IPS-NIHi7 (cell line): ENCODE data around the gene MYPOP.
"Not testable (repeated sequence)": the region's sequence is repeated elsewhere in the genome, so short reads cannot be mapped to it uniquely, and the experiment has no call there.

Experiments used
- DNase-seq: peaks from one replicate; pipeline ENCODE4 v3.0.0; 2012; ENCODE audit warnings: mixed read lengths; ENCODE audit errors: extremely low spot score

MYPOP gene

DNA sequence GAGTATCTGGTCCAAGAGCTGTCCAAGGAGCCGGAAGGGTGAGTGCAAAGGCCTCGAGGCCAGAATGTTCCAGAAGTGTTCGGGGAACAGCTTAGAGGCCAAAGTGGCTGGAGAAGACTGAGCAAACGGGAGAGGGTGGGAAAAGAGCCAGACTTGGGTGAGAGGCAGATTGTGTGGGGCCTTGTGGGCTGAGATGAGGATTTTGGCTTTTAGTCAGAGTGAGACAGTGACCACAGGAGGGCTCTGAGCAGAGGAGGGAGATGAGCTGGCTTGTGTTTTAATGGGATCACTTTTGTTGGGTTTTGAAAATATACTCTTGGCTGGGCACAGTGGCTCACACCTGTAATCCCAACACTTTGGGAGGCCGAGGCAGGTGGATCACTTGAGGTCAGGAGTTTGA is 6.5 kb upstream of the MYPOP start:
- no peak for DNase-seq

DNA sequence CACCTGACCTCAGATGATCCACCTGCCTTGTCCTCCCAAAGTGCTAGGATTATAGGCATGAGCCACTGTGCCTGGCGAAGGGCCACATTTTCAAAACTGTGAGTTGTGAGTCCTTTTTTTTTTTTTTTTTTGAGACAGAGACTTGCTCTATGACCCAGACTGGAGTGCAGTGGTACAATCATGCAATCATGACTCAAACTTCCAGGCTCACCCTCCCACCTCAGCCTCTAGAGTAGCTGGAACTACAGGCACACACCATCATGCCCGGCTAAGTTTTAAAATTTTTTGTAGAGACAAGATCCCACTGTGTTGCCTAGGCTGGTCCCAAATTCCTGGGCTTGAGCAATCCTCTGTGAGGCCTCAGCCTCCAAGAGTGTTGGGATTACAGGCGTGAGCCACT is 3.8 kb upstream of the MYPOP start:
- no peak for DNase-seq

DNA sequence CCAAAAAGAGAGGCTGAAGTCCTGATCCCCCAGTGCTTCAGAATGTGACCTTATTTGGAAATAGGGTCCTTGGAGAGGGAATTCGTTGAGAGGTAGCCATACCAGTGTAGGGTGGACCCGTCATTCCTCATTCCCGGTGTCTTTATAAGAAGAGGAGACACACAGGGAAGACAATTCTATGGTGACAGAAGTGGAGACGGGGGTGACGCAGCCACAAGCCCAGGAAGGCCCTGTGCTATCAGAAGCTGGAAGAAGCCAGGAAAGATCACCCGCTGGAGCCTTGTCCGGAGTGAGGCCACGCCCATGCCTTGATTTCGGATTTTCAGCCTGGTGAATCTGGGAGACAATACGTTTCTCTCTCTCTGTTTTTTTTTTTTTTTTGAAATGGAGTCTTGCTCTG is 2.6 kb upstream of the MYPOP start:
- DNase-seq, result no peak

DNA sequence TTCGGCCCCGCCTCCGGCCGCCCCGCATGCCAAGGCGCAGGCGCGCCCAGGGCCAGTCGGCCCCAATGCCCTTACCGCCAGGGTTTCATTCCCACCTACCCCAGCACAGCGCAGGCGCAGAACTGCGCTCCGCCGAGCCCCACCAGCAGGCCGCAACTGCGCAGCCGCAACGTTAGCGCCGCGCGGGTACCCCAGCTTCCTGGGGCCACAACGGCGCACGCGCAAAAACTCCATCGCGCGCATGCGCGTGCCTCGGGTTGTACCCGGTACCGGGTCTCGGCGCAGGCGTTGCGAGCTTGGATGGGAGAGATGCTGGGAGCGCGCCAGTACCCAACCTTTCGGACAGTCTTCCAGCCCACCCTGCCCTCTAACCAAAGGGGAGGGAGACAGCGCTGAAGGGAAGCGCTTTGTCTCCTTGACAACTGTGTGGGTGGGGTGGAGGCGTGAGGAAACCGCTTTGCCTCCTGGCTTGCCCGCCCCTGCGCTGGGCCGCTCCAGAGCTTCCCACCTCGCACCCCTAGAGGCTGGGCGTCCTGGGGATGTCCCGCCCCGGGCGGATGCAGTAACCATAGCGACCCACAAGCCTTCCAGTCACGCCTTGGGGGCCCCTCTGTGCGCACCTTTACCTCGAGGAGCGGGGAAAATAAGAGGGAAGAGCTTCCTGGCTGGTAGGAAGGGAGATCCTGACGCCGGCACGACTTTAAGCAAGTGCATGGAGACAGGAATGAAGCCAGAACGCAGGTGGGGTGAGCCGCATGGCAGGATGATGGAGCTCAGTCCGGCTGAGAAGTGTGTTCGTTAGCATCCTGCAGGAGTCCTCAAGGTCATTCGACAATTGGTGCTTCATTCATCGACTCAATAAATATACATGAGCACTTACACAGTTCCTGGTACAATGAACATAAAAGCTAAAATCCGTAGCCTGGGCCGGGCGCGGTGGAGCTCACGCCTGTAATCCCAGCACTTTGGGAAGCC is 525 bp upstream of the MYPOP start:
- peak; percentile 100 for DNase-seq

DNA sequence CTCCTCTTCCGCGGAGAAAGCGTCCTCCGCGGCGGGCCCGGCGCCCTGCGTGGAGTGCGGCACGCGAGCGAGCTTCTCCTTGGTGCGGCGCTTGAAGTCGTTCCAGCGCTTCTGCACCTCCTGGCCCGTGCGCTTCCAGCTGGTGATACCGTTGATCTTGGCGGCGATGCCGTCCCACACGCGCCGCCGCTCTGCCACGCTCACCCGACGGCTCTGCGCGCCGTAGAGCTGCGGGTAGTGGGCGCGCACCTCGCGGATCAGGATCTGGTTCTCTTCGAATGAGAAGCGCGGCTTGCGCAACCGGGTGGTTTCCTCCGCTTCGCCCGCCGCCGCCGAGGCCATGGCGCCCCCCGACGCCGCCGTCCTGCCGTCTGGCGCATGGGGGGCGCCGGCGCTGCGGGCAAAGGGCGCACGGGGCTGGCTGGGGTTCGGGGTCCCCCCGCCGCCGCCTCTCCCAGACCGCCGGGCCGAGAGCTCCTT is 941 bp downstream of the MYPOP start:
- no peak for DNase-seq

DNA sequence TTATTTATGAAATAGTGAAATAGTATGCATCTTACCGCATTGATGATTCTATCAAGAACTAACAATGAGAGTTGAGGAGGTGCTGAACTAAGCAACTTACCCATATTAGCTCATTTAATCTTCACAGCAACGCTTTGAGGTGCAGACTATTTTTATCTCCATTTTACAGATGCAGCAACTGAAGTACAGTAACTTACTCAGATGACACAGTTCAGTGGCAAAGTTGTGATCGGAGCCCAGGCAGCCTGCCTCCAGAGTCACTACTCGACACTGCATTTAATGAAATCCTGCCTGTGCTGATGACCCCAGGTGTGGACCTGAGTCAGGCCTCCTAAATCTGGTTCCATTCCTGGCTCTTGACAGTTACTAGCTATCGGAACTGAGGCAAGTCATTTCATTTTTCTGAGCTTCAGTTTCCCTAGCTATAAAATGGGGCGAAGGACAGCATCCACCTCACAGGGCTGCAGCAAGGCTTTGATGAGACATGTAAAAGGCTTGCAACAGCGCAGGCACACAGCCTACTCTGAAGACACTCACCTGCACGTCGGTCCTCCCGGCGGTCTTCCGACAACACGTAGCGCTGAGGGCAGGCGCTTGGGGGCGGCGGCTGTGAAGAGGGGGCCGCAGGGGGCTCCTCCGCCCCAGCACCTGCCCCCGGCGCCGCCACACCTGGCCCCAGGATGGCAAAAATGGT is 1.5 kb downstream of the MYPOP start:
- no peak for DNase-seq

DNA sequence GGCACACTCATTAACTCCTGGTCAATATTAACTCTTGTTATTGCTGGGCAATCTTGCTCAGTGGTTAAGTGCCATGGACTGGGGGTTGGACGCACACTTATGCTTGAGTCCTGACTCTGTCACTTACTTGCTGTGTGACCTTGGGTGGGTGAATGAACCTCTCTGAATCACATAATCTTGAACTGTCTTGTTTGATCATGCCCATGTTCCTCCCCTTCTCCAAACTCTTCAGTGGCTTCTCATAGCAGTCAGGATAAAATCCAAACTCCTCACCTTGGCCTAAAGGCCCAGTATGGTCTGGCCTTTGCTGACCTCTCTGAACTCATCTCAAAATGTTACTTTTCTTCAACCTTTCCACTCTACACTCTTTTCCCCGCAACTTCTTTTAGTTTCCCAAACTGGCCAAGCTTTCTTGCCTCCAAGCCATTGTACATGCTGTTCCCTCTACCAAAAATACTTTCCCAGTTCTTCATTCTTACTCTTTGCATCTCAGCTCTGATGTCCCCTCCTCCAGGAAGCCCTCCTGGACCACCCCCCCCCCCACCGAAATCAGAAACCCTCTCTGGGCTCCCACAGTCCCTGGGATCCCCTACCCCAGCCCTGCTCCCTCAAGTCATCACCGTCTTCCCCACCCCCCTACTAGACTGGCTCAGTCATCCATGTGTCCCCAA is 2.4 kb downstream of the MYPOP start:
- no peak for DNase-seq

DNA sequence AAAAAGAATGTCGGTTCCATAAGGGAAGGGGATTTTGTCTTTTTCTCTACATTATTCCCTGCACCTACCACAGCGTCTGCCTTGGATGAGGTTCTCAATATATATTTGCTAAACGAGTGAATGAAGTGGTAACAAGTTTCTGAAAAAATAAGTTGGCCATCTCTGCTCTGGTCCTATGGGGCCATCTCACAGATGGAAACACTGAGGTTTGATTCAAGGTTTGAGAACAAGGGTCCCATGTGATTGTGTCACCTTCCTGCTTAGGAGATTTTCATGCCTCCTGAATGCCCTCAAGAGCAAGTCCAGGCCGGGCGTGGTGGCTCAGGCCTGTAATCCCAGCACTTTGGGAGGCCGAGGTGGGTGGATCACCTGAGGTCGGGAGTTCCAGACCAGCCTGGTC is 3.2 kb downstream of the MYPOP start:
- DNase-seq, result no peak

DNA sequence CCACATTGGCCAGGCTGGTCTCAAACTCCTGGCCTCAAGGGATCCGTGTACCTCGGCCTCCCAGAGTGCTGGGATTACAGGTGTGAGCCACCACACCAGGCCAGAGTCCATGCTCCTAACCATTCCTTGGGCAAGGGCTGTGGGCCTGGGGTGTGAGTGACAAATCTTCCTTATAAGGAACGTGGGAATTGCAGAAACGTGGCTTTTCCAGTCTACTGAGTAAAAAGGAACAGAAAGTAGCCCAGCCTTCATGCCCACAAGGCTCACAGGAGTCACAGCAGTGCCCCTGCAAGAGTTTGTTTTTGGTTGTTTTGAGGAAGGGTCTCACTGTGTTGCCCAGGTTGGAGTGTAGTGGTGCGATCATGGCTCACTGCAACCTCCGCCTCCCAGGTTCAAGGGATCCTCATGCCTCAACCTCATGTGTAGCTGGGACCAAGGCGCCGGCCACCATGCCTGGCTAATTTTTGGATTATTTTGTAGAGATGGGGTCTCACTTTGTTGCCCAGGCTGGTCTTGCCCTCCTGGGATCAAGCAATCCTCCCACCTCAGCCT is 5.1 kb downstream of the MYPOP start:
- DNase-seq, result no peak

DNA sequence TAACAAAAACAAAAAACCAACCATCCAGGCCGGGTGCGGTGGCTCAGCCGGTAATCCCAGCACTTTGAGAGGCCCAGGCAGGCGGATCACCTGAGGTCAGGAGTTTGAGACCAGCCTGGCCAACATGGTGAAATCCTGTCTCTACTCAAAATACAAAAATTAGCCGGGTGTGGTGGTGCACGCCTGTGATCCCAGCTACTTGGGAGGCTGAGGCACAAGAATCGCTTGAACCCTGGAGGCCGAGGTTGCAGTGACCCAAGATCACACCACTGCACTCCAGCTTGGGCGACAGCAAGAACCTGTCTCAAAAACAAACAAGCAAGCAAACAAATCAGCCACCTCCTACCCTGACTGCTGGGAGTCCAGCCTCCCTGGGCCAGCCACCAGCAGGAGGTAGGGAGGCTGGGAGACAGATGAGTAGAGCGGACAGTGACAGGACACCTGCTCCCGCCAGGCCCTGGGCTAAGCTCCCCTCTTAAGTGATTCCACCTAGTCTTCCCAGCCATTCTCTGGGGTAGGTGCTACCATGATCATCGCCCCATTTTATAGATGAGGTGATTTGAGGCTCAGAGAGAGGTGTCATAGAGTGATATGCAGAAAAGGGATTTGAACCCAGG is 6.3 kb downstream of the MYPOP start:
- not testable (repeated sequence) for DNase-seq

DNA sequence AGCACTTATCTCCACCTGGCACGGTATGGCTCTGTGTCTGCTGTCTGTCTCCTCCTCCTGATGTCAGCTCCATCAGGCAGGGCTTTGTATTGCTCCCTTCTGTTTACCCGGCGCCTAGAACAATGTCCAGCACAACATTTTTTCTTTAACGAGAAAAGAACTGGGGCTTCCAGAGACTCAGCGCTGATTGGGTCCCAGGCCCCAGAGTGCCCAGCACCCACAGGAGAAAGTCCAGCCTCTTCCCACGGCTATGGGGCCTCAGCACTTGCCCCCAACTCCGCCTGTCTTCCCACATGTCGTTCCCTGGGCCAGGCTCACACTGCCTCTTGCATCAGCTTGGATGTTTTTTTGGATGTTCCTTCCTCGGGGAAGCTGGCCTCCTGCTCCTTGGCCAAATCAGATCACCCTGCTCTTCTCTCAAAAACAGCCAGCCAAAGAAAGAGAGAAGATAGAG is 6.9 kb downstream of the MYPOP start:
- no peak for DNase-seq

DNA sequence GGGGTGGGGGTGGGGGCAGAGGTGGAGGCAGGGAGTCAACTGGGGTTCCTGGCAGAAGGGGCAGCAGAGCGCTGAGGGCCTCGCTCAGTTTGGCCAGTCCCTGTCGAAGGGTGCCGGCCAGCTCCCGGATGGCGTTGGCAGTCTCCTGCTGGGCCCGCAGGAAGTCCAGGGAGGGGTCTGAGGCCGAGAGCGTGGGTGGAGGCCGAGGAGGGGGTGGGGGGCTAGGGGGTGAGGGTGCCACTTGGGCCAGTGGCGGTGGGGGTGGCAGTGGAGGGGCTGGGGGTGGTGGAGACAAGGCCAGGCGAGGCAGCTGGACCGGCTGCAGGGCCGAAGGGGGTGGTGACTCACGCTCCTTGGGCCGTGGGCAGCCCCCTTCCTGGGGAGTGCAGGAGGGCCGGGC is 11.5 kb downstream of the MYPOP start:
- DNase-seq, result no peak

DNA sequence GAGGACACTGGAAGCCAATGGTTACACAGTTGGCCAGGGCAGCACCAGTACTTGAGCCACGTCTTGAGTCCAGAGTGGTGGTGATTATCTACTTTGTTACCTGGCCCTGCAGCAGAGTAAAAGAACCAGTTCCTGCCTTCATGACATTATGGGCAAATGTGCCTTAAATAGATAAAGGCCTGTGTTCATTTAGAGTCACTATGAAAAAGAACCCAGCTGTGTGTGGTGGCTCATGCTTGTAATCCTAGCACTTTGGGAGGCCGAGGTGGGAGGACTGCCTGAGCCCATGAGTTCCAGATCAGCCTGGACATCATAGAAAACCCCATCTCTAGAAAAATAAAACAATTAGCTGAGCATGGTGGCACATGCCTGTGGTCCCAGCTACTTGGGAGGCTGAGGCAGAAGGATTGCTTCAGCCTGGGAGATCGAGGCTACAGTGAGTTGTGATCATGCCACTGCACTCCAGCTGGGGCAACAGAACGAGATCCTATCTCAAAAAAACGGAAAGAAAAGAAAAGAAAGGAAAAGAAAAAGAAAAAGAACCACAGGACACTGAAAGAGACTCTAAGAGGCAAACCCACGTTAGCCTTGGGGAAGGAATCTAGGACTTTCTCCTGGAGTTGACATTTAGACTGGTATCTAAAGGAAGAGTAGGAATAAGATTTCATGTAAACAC is 13.1 kb downstream of the MYPOP start:
- DNase-seq, result no peak

DNA sequence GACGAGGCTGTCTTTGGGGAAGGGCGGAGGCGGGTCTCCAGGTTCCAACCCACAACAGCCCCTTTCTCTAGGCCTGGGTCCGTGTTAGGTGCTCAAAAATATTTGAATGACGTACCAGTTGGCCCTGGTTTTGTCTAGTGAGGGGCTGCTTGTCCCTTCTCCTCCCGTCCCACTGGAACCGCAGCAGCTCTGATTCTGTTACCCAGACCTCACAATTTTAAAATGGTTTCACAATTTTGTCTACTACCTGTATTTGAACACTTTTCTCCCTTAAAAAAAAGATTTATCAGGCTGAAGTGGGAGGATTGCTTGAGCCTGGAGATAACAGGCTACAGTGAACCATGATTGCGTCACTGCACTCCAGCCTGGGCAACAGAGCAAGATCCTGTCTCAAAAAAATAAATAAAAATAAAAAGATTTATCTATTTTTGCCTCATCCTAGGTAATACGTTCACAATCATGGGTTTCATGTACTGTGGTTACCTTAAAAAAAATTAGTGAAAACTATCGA is 15.2 kb downstream of the MYPOP start:
- DNase-seq, result no peak

DNA sequence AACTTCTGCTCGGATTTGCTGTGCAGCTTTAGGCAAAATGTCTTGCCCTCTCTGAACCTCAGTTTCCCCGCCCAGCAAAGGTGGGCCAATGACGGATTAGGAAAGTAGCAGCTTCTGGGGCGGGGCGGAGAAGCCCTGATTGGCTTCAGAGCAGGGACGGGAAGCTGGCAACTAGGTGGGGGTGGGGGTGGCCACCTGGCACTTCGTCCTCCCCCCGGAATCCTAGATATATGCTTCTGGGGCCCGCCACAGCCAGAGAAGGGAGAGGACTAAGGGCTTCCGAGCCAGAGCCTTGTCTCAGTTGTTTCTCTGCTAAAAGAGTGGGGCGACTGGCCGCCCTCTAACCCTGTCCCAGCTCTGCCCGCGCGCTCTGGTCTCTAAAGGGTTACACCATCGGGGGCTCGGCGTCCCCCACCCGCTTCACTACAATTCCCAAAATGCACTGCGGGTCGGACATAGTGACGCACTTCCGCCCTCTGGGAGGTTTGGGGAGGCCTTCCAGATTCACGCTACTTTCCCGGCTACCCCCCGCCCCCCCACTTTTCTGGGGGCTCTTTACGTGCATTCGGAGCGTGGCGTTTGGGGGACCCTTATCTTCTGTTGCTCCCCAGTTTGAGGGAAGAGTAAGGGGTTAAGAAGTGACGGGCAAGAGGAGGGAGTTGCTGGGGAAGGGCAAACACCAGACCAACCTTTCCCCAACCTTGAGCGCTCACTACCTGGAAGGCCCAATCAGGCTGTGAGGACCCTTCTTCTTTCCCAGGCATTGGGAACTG is 15.8 kb downstream of the MYPOP start:
- DNase-seq, result peak; percentile 90

DNA sequence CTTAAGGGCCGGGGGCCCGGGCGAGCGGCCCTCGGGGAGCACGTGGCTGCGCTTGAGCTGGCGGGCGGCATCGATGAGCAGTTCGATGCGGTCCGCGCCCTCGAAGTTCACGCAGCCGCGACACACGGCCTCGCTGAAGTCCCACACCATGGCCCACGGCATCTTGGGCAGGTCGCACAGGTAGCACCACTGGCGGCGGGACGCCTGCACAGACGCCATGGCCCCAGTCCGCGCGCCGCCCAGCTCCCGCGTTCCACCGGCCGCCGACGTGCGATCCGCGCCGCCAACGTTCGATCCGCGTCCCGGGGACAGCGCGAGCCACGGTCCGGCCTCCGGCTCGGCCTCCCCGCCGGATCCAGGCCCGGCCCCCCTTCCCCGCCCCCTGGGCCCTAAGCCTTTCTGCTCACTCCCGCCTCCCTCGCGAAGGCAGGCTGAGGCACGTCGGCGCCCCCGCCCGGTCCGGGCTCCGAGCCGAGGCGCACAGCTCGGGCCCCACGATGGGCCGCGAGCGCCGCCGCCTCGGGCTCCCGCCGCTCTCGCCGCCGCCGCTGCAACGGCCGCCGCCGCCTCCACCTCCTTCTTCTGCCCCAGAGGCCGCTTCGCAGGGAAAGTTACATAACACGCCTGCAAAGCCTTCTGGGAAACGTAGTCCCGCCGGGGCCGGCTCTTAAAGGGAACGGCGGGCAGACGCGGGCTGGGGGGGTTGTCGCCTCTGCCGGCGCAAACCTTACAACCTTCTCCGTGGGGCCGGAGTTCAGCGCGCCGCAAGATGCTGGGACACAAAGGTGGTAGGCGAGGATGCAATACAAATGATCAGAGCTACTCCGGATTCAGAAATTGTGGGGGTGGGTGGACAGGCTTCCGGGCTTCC is 16.6 kb downstream of the MYPOP start, which contains the start of gene IRF2BP1:
Gene IRF2BP1 (minus strand): TSS at position 586 of the 871 bp plus-strand sequence. CDS start 367 bp downstream, at position 219.
- peak; percentile 79 for DNase-seq

DNA sequence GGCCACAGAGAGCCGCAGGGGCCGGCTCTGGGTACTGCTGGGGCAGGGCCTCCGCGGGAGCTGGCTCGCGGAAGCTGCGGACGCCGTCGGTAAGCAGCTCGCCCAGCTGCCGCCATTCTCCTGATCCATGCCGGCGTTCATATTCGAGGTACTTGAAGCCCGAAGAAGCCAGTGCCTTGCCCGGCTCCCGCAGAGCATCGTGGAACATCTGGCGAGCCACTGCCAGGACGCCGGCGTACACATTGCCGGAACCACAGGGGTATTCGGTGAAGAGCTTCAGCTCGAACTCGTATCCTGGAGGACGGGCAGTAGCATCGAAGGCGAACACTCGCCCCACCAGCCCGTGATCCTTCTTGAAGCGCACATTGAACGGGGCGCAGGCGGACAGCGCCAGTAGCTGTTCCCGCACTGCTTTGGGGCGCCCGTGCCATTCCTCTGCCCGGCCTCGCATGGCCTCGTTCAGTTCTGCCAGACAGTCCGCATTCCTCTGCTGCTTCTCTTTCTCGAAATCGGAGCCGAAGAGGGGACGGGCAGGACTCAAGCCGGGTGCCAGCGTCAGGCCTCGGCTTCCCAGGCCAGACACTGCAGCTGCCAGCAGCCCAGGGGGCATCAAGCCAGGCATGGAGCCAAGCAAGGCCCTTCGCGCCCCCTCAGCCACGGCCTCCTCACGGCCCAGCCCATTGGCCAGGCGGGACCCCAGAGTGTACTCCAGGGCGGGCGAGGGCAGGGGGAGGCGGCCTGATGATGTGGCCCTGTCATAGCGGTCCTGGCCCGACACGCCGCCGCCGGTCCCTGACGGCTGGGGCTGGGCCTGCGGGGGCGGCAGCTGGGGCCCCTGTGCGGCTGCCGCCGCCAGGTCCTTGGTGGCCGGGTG is 17.5 kb downstream of the MYPOP start:
- DNase-seq, result no peak
